Measurements from ENCODE around the gene CAPN8.

CAPN8 gene

DNA sequence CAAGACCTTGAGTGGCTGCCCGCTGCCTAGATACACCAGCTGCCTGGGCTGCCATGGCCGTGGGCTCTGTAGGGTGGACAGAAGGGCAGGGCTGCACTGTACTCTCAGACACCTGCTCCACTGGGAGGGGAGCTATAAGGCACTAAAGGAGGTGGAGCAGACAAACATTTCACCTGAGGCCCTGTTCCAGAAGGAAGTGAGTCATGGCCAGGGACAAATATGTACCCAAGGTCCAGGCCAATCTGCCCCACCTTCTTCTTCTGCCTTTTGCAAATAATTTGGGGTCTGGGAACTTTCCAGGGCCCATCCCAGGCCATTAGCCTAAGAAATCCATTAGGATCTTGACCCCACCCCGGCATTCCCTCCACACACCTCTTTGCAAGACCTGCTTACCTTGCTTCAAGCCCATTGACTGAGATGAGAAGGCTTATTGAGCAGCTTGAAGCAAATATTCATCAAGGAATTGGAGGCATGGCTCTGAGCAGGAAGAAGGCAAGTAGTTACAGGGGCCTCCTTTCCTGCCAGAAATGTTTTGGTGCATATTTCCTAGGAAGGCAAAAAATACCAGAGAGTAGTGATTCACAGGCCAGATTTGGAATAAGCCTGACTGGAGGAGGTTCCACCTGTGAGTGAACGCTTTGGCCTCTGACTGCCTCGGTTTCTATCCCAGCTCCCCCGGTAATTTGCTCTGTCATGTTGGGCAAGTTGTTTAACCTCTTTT lies at the start of gene CAPN8:
Gene CAPN8, minus strand, starts transcription at position 110 of the 721 bp plus-strand sequence. Its CDS starts 55 bp downstream, at position 55.
- no peak for DNase-seq (ENCODE audit: low spot score)

- DNase-seq (ENCODE audit: low spot score), result no peak
Observed at GRCh38 chr1:223714849-223715603, 49.5 kb upstream of the CAPN8 start.

DNA sequence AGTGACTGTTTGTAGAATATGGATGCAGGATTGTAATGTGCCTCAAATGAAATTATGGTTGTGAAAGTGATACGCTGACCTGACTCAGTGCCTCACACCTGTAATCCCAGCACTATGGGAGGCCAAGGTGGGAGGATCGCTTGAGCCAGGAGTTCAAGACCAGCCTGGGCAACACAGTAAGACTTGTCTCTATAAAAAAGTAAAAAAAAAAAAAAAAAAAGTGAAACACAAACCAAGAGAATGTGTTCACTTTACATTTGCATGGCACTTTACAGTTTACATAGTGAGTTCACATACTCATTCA lies 48.9 kb upstream of the CAPN8 start:
- DNase-seq (ENCODE audit: low spot score), result no peak

- no peak for DNase-seq (ENCODE audit: low spot score)
Observed at GRCh38 chr1:223713546-223714420, 48.3 kb upstream of the CAPN8 start.

DNA sequence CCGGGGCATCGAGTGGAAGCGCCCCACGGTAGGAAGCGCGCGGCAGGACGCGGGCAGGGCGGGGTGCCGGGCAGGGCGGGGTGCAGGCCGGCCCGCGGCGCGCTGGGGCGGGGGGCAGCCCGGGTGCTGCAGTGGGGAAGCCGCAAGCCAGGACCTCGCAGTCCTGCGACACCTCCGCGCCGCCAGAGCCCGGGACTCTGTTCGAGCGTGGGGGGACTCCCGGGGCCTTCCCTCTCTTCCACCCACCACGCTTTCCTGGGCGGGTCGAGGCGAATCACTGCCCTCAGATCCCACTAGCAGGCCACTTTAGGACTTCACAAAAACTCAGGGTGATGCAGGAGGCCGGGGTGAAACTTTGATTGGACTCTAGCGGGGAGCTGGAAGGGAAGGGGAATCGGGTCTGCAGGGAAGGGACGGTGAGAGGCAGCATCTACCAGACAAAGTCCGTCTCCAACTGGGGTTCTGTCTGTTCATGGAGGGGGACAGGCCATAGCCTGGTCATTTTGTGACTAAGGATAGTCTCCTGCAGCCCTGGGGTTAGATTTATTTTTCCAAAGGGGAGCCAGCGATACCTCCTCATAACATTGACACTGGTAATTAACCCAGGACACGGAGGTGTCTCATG lies 47.5 kb upstream of the CAPN8 start:
- DNase-seq (ENCODE audit: low spot score), result no peak

DNA sequence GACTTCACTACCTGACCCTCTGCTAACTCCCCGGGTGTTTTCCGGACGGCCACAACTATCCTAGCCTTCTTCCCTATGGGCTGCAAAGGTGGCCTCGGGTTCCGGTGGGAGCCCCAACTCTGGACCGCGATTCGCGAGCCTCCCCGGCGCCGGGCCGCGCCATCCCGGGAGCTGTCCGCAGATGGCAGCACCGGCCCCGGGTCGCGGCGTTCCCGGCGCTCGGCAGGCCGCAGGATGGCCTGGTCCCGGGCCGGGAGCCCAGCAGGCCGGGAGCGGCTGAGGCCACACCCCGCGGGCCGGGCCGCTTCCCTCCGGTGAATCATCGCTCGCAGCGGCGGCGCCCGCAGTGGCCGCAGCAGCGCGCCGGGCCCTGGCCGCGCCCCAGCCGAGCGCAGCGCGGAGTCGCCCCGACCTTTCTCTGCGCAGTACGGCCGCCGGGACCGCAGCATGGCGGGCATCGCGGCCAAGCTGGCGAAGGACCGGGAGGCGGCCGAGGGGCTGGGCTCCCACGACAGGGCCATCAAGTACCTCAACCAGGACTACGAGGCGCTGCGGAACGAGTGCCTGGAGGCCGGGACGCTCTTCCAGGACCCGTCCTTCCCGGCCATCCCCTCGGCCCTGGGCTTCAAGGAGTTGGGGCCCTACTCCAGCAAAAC lies 46.8 kb upstream of the CAPN8 start, which contains the start of gene CAPN2:
Gene CAPN2, plus strand, starts transcription at position 346 of the 656 bp plus-strand sequence. Its CDS starts 102 bp downstream, at position 448.
- DNase-seq (ENCODE audit: low spot score), result peak; percentile 93

GRCh38 chr1:223711747-223712193 lies 46.3 kb upstream of the CAPN8 start:
- DNase-seq (ENCODE audit: low spot score), result no peak

DNA sequence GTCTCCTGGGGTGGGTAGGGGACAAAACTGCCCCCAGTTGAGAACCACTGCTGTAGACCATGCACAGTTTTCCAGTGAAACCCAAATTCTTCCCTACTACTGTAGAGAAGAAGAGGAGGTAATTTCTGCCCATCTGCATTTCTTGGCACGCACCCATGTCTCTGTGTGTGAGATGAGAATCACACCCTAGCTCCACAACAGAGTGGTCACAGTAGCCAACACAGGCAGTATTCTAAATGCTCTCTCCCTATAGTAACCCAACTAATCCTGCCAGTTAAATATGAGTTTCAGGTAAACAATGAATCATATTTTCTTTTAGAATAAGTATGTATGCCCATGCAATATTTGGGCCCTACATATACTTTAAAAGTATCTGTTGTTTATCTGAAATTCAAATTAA lies 45.7 kb upstream of the CAPN8 start:
- no peak for DNase-seq (ENCODE audit: low spot score)

DNA sequence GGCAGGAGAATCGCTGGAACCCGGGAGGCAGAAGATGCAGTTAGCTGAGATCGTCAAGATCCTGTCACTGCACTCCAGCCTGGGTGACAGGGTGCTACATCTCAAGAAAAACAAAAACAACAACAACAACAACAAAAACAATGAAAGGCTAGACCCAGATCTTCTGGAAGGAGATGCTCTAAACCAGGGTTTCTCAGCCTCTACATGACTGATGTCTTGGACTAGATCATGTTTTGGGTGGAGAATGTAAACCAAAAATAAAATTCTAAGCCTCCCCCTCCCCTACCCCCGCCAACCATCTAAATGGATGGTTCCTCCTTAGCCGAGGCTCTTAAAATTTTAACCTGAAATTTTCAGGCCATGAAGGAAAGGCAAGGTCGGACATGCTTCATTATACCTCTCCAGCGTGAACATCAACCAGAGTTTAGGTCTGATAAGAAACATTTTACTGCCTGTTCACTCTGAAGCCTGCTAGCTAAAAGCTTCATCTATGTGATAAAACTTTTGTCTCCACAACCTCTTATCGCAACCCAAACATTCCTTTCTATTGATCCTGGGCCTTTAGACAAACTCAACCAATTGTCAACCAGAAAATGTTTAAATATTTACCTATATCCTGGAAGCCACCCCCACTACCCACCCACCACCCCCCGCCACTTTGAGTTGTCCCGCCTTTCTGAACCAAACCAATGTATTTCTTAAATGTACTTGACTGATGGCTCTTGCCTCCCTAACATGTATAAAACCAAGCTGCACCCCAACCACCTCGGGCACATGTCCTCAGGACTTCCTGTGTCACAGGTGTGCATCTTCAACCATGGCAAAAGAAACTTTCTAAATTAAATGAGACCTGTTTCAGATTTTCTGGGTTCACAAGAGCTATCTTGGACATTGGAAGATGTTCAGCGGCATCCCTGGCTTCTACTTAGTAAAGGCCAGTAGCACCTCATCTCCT lies 45.0 kb upstream of the CAPN8 start:
- DNase-seq (ENCODE audit: low spot score), result no peak

DNA sequence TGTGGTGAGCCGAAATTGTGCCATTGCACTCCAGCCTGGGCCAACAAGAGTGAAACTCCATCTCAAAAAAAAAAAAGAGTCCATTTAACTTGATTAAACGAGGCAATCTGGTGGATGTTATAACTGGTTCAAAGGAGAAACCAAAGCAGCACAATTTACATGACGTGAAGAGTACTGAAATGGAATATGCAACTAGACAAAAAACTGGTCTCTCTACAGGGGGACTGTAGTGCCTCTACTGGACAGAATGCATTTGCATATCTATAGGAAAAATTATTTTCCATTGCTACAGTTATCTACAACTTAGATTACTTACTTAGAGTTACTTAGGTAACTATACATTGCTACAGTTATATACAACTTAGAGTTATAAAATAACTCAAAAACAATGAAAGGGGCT lies 44.1 kb upstream of the CAPN8 start:
- peak; percentile 45 for DNase-seq (ENCODE audit: low spot score)

DNA sequence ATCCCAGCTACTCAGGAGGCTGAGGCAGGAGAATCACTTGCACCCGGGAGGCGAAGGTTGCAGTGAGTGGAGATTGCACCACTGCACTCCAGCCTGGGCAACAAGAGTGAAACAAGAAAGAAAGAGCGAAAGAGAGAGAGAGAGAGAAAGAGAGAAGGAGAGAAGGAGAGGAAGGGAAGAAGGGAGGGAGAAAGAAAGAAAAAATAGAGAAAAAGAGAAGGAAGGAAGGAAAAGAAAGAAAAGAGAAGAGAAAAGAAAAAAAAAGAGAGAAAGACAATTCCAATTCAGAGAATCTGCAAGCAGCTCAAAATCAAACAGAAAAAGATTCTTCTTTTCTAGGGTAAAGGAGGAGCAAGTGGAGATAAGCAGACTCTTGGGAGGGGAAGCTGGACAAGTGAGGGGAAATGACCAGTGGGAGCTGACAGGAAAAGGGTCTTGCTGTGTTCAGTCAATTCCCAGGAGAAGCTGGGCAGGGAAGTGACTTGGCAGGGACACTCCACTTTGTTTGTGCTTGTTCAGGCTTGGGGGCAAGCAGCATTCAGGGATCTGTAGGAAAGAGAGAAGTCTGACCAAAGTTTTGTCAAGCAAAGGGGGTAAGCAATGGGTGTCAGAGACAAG lies 43.3 kb upstream of the CAPN8 start:
- no peak for DNase-seq (ENCODE audit: low spot score)

- DNase-seq (ENCODE audit: low spot score), result no peak
Observed at GRCh38 chr1:223708001-223708359, 42.5 kb upstream of the CAPN8 start.

- DNase-seq (ENCODE audit: low spot score), result peak; percentile 87
Observed at GRCh38 chr1:223707256-223708000, 41.9 kb upstream of the CAPN8 start.

DNA sequence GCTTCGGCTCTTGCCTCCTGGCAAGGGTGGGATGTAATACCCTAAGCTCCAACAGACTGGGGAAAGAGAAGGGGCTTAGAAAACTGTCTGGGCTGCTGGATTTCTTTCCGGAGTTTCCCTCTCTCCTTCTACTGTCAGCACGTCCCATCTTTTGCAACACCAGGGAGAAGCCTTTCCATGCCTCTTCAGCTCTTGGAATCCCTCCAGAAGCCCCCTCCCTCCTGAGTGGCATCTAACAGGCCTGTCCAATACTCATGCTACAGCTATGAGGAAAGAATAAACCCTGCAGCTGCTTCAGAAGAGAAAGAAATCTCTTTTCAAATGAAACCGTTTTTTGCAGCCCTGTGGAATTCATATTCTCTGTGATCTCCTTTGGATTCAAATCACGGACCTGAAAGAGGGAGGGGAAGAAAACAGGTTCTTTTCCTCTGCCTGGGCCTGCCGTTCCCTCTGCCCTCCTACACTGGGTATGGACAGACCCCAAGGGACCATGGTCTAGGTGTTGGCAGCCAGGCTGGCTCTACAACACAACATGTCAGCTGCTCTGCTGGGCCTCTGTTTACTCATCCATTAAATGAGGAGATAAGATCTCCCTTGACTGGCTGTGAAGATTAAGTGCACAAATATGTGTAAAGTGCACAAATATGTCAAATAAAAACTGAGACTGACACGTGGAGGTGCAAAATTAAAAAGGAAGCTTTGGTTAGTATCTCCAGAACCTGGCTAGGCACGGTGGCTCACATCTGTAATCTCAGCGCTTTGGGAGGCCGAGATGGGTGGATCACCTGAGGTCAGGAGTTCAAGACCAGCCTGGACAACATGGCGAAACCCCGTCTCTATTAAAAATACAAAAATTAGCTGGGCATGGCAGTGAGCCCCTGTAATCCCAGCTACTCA lies 40.8 kb upstream of the CAPN8 start:
- DNase-seq (ENCODE audit: low spot score), result peak; percentile 65

DNA sequence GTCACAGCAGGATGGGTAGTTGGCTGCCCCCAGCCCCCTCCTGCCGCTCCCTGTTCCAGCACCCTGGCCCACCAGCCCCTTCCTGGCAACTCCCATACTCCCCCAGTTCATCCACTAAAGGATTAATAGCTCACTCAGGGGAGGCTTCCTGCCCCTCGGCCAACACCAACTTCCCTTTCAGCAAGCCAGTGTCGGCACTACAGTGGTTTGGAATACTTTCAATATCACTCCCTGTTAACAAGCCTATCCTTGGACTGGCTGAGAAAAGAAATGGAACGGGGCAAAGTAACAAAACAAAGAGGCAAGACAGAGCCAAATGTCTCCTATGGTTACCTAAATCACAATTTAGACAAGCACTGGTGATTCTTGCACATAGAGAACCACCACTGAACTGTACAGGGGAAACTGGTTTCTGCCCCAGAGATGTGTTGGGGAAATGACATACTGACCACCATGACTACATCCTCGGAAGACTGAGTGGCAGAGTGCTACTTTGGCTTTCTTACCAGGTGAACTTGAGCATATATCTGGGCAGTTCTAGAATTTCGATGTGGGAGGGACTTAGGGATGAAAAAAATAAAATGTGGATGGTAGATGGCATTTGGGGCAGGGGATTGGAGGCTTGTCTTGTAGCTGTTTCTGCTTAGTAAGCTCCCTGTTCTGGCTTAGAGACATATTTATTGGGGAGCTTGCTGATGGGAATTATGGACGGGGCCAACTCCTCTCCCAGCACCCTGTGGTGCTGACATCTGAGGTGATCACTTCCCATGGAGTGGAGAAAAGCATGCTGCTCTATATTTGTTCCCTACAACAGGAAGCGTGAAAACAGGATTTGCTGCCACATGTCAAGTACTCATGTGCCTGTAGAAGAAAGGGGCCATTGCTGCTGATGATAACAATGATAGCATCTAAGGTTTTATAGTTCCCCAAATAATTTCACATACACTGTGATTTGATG lies 39.7 kb upstream of the CAPN8 start:
- DNase-seq (ENCODE audit: low spot score), result no peak

DNA sequence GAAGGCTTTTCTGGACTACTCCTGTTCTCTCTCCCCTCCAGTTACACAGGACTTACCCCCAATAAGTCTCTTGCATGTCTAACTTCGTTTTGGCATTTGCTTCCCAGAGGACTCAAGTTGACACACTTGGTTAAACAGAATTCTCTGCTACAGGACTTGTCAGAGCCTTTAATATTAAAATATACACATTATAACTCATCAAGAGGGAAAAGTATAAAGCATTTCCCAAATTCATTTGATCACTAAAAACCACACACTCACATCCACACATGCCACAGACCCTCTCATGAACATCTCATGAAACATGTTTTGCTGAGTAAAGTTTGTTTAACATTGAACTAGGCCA lies 38.1 kb upstream of the CAPN8 start:
- DNase-seq (ENCODE audit: low spot score), result no peak
